Astrocyte (in vitro differentiated cells and primary cell): ENCODE data around the gene NSUN3. TPM values are rescaled to one million over a fixed set of nuclear protein-coding genes. Genes with fewer than 3 reads are reported as not detected.

ENCODE experiments used
- DNase-seq: peaks from one replicate; pipeline ENCODE4 v3.0.0-alpha.2; 2010; ENCODE audit warnings: low read depth
- FAIRE-seq: peaks from 2 replicates; lab custom pipeline; 2011; peaks lifted over from hg19 to GRCh38; lab: Jason Lieb, UNC
- H2AFZ ChIP-seq: 2 replicates; pipeline ENCODE4 v1.6.0; 2012; ENCODE audit warnings: low read depth, low read length, inconsistent platforms
- H3K27ac ChIP-seq: 2 replicates; pipeline ENCODE4 v1.5.1; 2011; ENCODE audit warnings: low read depth, low read length, inconsistent platforms
- H3K27me3 ChIP-seq: 2 replicates; pipeline ENCODE4 v1.6.0; 2011; ENCODE audit warnings: low read length, inconsistent platforms; ENCODE audit not compliant: insufficient read depth
- H3K36me3 ChIP-seq: 2 replicates; pipeline ENCODE4 v1.5.1; 2011; ENCODE audit warnings: low read length, inconsistent platforms; ENCODE audit not compliant: insufficient read depth
- H3K4me1 ChIP-seq: 2 replicates; pipeline ENCODE4 v1.5.1; 2011; ENCODE audit warnings: low read length, inconsistent platforms; ENCODE audit not compliant: insufficient read depth
- H3K4me2 ChIP-seq: 2 replicates; pipeline ENCODE4 v1.6.0; 2012; ENCODE audit warnings: low read length, inconsistent platforms
- H3K4me3 ChIP-seq: 2 replicates; pipeline ENCODE4 v1.5.1; 2011; ENCODE audit warnings: low read depth, mild to moderate bottlenecking, low read length, inconsistent platforms; ENCODE audit not compliant: insufficient read depth
- H3K79me2 ChIP-seq: 2 replicates; pipeline ENCODE4 v1.6.0; 2012; ENCODE audit warnings: mild to moderate bottlenecking, low read length, inconsistent platforms; ENCODE audit not compliant: insufficient read depth
- H3K9ac ChIP-seq: 2 replicates; pipeline ENCODE4 v1.6.0; 2012; ENCODE audit warnings: mild to moderate bottlenecking, low read length, inconsistent platforms
- H3K9me3 ChIP-seq: 2 replicates; pipeline ENCODE4 v1.5.1; 2012; ENCODE audit warnings: low read depth, mild to moderate bottlenecking, low read length, inconsistent platforms; ENCODE audit not compliant: insufficient read depth
- H4K20me1 ChIP-seq: 2 replicates; pipeline ENCODE4 v1.6.0; 2012; ENCODE audit warnings: low read length, inconsistent platforms; ENCODE audit not compliant: insufficient read depth
- H3K27ac Mint-ChIP-seq: one replicate; pipeline ENCODE4 v1.8.0; 2021; ENCODE audit warnings: mild to moderate bottlenecking, mixed read lengths; ENCODE audit not compliant: unreplicated experiment
- H3K27me3 Mint-ChIP-seq: one replicate; pipeline ENCODE4 v1.8.0; 2021; ENCODE audit warnings: low read depth, mixed read lengths; ENCODE audit not compliant: unreplicated experiment
- H3K36me3 Mint-ChIP-seq: one replicate; pipeline ENCODE4 v1.8.0; 2021; ENCODE audit warnings: low read depth, mixed read lengths; ENCODE audit not compliant: unreplicated experiment
- H3K4me1 Mint-ChIP-seq: one replicate; pipeline ENCODE4 v1.8.0; 2021; ENCODE audit warnings: low read depth, mixed read lengths; ENCODE audit not compliant: unreplicated experiment
- H3K4me3 Mint-ChIP-seq: one replicate; pipeline ENCODE4 v1.8.0; 2021; ENCODE audit warnings: mild to moderate bottlenecking, moderate library complexity, mixed read lengths; ENCODE audit not compliant: unreplicated experiment
- H3K9me3 Mint-ChIP-seq: one replicate; pipeline ENCODE4 v1.8.0; 2021; ENCODE audit warnings: mild to moderate bottlenecking, mixed read lengths; ENCODE audit not compliant: unreplicated experiment
- EZH2 ChIP-seq: IDR thresholded peaks from 2 replicates; pipeline ENCODE4 v1.6.1; 2012; ENCODE audit warnings: mild to moderate bottlenecking, low read length, inconsistent platforms; ENCODE audit not compliant: insufficient read depth
- total RNA-seq: library from RNA; stranded (reverse); gene quantifications from 2 replicates; pipeline ENCODE4 v1.2.1, GENCODE V29; 2021
- TF ChIP-seq, protein P1 (sequence below): IDR thresholded peaks from 2 replicates; pipeline ENCODE4 v1.5.1; 2011; ENCODE audit warnings: low read depth, mild to moderate bottlenecking, inconsistent platforms, low read length, moderate library complexity; ENCODE audit not compliant: insufficient read depth

The NSUN3 gene
- total RNA-seq, 1 donor from 2014 or later, result 10.3 TPM

DNA sequence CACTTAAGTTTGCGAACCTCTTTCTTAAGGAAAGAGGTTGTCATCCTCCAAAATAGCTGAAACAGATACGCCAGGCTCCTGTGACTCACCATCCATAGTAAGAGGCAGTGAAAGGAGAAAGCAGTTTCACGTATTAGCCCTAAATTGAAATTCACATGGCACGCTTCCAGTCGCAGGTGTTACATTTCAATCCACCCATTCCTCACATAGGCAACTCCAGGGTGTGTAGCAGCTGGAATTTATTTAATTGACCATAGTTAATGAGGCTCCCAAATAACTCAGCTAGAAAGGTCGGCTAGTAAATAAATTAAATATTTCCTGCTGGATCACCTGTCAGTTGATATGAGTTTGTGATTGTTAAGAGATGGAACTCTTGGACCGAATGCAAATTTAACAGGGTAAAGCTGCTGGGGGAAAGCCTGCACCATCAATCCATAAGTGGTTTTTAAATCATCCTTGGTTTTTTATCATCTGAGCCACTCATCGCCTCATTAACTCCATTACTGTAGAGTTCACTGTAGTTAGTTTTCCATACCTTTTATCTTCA, 19.6 kb downstream of the NSUN3 start:
- no peaks in the 10 kb centered on the region for H3K27me3 Mint-ChIP-seq
- DNase-seq (peak; percentile 19), FAIRE-seq (no peak)
- Histone ChIP-seq H3K4me2 (no peak overlapping the region), H3K36me3 (peaks cover 4% of the 10 kb centered on the region), H3K4me1 (no peaks in the 10 kb centered on the region), H3K27me3 (no peaks in the 10 kb centered on the region), H3K27ac (no peak overlapping the region), H3K79me2 (no peaks in the 10 kb centered on the region), H3K9me3 (no peaks in the 10 kb centered on the region), H2AFZ (no peak overlapping the region), H3K4me3 (no peak overlapping the region), H3K9ac (no peak overlapping the region), H4K20me1 (no peaks in the 10 kb centered on the region)
- TF ChIP-seq, protein P1, sequence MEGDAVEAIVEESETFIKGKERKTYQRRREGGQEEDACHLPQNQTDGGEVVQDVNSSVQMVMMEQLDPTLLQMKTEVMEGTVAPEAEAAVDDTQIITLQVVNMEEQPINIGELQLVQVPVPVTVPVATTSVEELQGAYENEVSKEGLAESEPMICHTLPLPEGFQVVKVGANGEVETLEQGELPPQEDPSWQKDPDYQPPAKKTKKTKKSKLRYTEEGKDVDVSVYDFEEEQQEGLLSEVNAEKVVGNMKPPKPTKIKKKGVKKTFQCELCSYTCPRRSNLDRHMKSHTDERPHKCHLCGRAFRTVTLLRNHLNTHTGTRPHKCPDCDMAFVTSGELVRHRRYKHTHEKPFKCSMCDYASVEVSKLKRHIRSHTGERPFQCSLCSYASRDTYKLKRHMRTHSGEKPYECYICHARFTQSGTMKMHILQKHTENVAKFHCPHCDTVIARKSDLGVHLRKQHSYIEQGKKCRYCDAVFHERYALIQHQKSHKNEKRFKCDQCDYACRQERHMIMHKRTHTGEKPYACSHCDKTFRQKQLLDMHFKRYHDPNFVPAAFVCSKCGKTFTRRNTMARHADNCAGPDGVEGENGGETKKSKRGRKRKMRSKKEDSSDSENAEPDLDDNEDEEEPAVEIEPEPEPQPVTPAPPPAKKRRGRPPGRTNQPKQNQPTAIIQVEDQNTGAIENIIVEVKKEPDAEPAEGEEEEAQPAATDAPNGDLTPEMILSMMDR, result no peak
- no peak for TF ChIP-seq EZH2
- no peak overlapping the region for H3K4me3 Mint-ChIP-seq
- H3K27ac Mint-ChIP-seq, result no peak overlapping the region
- H3K36me3 Mint-ChIP-seq, result peaks cover 5% of the 10 kb centered on the region
- H3K9me3 Mint-ChIP-seq, result peaks cover 3% of the 10 kb centered on the region
- H3K4me1 Mint-ChIP-seq, result peaks cover 2% of the 10 kb centered on the region

DNA sequence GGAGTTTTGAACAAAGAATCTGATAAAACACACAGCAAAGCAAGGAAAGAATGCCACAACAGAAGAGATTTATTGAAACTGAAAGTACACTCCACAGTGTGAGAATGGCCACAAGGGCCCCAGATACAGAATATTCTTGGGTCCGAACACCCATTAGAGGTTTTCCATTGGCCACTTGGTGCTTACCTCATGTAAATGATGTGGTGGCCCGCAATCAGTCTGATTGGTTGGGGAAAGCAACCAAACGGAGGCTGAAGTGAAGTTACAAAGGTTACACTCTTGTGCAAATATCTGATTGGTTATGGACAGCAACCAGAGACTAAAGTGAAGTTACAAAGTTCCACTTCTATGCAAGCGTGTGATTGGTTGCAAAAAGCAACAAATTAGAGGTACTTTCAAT, 20.4 kb downstream of the NSUN3 start:
- TF ChIP-seq, protein P1, result no peak
- TF ChIP-seq EZH2, result no peak
- FAIRE-seq, result no peak
- Mint-ChIP-seq H3K4me3 (no peak overlapping the region), H3K36me3 (peaks cover 5% of the 10 kb centered on the region), H3K27ac (no peak overlapping the region), H3K4me1 (peaks cover 2% of the 10 kb centered on the region), H3K9me3 (peaks cover under 1% of the 10 kb centered on the region), H3K27me3 (no peaks in the 10 kb centered on the region)
- no peaks in the 10 kb centered on the region for H3K9me3 ChIP-seq
- no peak overlapping the region for H2AFZ ChIP-seq
- DNase-seq, result no peak
- no peak overlapping the region for H3K9ac ChIP-seq
- peaks cover 4% of the 10 kb centered on the region for H3K36me3 ChIP-seq
- no peaks in the 10 kb centered on the region for H4K20me1 ChIP-seq
- H3K4me2 ChIP-seq, result no peak overlapping the region
- H3K4me1 ChIP-seq, result no peaks in the 10 kb centered on the region
- H3K79me2 ChIP-seq, result no peaks in the 10 kb centered on the region
- no peak overlapping the region for H3K27ac ChIP-seq
- H3K4me3 ChIP-seq, result no peak overlapping the region
- H3K27me3 ChIP-seq, result no peaks in the 10 kb centered on the region

DNA sequence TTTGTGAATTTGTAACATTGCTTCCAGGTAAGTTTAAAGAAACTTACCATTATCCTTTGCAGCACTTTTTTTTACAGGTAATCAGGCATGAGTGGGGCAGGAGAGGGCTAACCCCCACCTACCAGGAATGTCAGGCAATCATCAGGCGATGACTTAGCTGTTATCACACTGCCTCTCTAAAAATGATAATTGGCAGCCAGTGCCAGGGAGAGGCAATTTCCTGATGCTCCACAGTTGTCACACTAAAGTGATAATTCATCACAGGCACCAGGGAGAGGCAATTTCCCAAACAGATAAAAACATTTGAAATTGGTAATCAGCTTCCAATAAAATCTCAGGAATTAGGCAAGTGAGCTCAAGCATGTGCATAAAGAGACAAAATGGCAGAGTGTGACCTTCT, 26.3 kb downstream of the NSUN3 start:
- H3K4me3 ChIP-seq, result no peak overlapping the region
- DNase-seq (no peak), FAIRE-seq (no peak)
- no peak overlapping the region for H3K9ac ChIP-seq
- no peak overlapping the region for H3K27ac ChIP-seq
- H3K79me2 ChIP-seq, result no peaks in the 10 kb centered on the region
- no peak overlapping the region for H3K27ac Mint-ChIP-seq
- no peak overlapping the region for H3K4me3 Mint-ChIP-seq
- H3K4me2 ChIP-seq, result no peak overlapping the region
- no peaks in the 10 kb centered on the region for H3K4me1 ChIP-seq
- H3K4me1 Mint-ChIP-seq, result no peaks in the 10 kb centered on the region
- H4K20me1 ChIP-seq, result no peaks in the 10 kb centered on the region
- H3K27me3 ChIP-seq, result no peaks in the 10 kb centered on the region
- no peak overlapping the region for H2AFZ ChIP-seq
- H3K27me3 Mint-ChIP-seq, result no peaks in the 10 kb centered on the region
- H3K9me3 ChIP-seq, result no peaks in the 10 kb centered on the region
- peaks cover 8% of the 10 kb centered on the region for H3K36me3 Mint-ChIP-seq
- no peaks in the 10 kb centered on the region for H3K9me3 Mint-ChIP-seq
- TF ChIP-seq, protein P1, result no peak
- TF ChIP-seq EZH2, result no peak
- peaks cover 4% of the 10 kb centered on the region for H3K36me3 ChIP-seq
